Measurements from ENCODE around the gene KCTD15. TPM values are rescaled to one million over a fixed set of nuclear protein-coding genes. Genes with fewer than 3 reads are reported as not detected.

The KCTD15 gene
- total RNA-seq, 3 donors from 2014 or later (not counting 1 experiment from before 2014, with no cell fraction given), result 0.59 to 4.7 (median 1.4) TPM

DNA sequence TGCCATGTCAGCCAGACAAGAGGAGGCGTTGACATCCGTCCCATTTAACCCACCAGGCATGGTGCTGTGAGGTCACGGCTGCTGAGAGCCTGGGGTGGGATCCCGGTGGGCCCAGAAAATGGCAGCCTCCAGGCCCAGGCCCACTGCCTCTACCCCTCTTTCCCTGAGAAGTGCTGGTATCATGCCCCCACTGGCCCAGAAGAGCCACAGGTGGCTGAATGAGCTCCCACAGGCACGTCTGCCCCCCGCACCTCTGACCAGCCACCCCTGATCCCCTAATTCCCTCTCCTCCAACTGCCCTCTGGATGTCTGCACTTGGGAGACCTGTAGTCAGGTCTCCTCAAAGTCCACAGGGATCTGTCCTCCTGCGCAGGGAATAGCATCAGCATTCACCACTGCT, 37.3 kb upstream of the KCTD15 start:
- 90% methylated on average over 7 of the region's 7 CpGs for WGBS (ENCODE audit: insufficient coverage)
- no peaks in the 10 kb centered on the region for H3K4me1 Mint-ChIP-seq

GRCh38 chr19:33763633-33764371, 32.9 kb upstream of the KCTD15 start:
- Histone ChIP-seq H3K27me3 (ENCODE audit: control insufficient read depth, insufficient read depth, low read length) (no peaks in the 10 kb centered on the region), H3K4me3 (ENCODE audit: low read length) (no peak overlapping the region), H3K4me1 (ENCODE audit: control insufficient read depth, insufficient read depth, low read length) (no peaks in the 10 kb centered on the region), H3K27ac (ENCODE audit: low read length) (no peak overlapping the region), H3K9me3 (ENCODE audit: control insufficient read depth, insufficient read depth, low read length) (no peaks in the 10 kb centered on the region), H3K36me3 (ENCODE audit: control insufficient read depth, insufficient read depth, low read length) (no peaks in the 10 kb centered on the region)
- TF ChIP-seq, protein P1, sequence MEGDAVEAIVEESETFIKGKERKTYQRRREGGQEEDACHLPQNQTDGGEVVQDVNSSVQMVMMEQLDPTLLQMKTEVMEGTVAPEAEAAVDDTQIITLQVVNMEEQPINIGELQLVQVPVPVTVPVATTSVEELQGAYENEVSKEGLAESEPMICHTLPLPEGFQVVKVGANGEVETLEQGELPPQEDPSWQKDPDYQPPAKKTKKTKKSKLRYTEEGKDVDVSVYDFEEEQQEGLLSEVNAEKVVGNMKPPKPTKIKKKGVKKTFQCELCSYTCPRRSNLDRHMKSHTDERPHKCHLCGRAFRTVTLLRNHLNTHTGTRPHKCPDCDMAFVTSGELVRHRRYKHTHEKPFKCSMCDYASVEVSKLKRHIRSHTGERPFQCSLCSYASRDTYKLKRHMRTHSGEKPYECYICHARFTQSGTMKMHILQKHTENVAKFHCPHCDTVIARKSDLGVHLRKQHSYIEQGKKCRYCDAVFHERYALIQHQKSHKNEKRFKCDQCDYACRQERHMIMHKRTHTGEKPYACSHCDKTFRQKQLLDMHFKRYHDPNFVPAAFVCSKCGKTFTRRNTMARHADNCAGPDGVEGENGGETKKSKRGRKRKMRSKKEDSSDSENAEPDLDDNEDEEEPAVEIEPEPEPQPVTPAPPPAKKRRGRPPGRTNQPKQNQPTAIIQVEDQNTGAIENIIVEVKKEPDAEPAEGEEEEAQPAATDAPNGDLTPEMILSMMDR (IDR thresholded peaks at IDR 0.05), result no peak
- no peak for ATAC-seq
- H3K36me3 Mint-ChIP-seq, result no peaks in the 10 kb centered on the region
- no peaks in the 10 kb centered on the region for H3K9me3 Mint-ChIP-seq
- H3K27me3 Mint-ChIP-seq (ENCODE audit: low read depth in 2 of 2), result peaks cover 0 to 7% of the 10 kb centered on the region in 2 donors
- no peak for DNase-seq
- H3K4me3 Mint-ChIP-seq, result no peak overlapping the region
- no peak overlapping the region for H3K27ac Mint-ChIP-seq
- intact Hi-C loops (cut with micrococcal nuclease), result no loop called here
- H3K4me1 Mint-ChIP-seq, result no peaks in the 10 kb centered on the region
- 85% methylated on average over 11 of the region's 11 CpGs for WGBS (ENCODE audit: insufficient coverage)

More for the DNA sequence above, 37.3 kb upstream of the KCTD15 start:
- no peaks in the 10 kb centered on the region for H3K9me3 ChIP-seq (ENCODE audit: control insufficient read depth, insufficient read depth, low read length)
- Mint-ChIP-seq H3K4me3 (no peak overlapping the region), H3K36me3 (no peaks in the 10 kb centered on the region), H3K9me3 (no peaks in the 10 kb centered on the region), H3K27ac (no peak overlapping the region), H3K27me3 (ENCODE audit: low read depth in 2 of 2) (peaks cover 0 to 2% of the 10 kb centered on the region in 2 donors)
- no peaks in the 10 kb centered on the region for H3K36me3 ChIP-seq (ENCODE audit: control insufficient read depth, insufficient read depth, low read length)
- H3K27ac ChIP-seq (ENCODE audit: low read length), result no peak overlapping the region
- H3K27me3 ChIP-seq (ENCODE audit: control insufficient read depth, insufficient read depth, low read length), result no peaks in the 10 kb centered on the region
- DNase-seq, result no peak
- no peaks in the 10 kb centered on the region for H3K4me1 ChIP-seq (ENCODE audit: control insufficient read depth, insufficient read depth, low read length)
- TF ChIP-seq, protein P1 (IDR thresholded peaks at IDR 0.05), result no peak
- no peak for ATAC-seq
- H3K4me3 ChIP-seq (ENCODE audit: low read length), result no peak overlapping the region
- intact Hi-C loops (cut with micrococcal nuclease), result no loop called here

DNA sequence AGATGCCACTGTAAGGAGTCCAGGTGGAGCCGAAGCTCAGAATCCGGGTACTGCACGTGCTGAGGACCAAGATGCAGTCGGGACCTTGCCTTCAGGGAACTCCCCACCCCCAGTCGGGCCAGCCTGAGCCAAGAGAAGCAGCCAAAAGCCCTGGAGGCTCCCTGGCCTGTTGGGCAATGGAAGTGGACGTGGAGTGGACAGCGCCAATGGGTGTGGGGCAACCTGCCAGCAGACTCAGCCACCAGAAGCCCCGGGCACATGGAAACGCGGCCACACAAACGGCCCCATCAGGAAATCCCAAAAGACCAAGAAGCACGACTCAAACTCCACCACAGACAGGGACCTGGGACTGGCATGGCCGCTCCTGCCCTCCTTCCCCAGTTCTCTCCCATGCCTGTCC, 30.0 kb upstream of the KCTD15 start:
- H3K27ac ChIP-seq (ENCODE audit: low read length), result no peak overlapping the region
- no peak overlapping the region for H3K27ac Mint-ChIP-seq
- no peak overlapping the region for H3K4me3 Mint-ChIP-seq
- no peak overlapping the region for H3K4me3 ChIP-seq (ENCODE audit: low read length)
- no peaks in the 10 kb centered on the region for H3K9me3 ChIP-seq (ENCODE audit: control insufficient read depth, insufficient read depth, low read length)
- TF ChIP-seq, protein P1 (IDR thresholded peaks at IDR 0.05), result no peak
- H3K4me1 ChIP-seq (ENCODE audit: control insufficient read depth, insufficient read depth, low read length), result no peaks in the 10 kb centered on the region
- intact Hi-C loops (cut with micrococcal nuclease), result no loop called here
- no peaks in the 10 kb centered on the region for H3K27me3 ChIP-seq (ENCODE audit: control insufficient read depth, insufficient read depth, low read length)
- H3K27me3 Mint-ChIP-seq (ENCODE audit: low read depth in 2 of 2), result peaks cover 0 to 9% of the 10 kb centered on the region in 2 donors
- H3K36me3 ChIP-seq (ENCODE audit: control insufficient read depth, insufficient read depth, low read length), result no peaks in the 10 kb centered on the region
- WGBS (ENCODE audit: insufficient coverage), result 83% methylated on average over 13 of the region's 13 CpGs
- H3K9me3 Mint-ChIP-seq, result no peaks in the 10 kb centered on the region
- no peaks in the 10 kb centered on the region for H3K36me3 Mint-ChIP-seq
- ATAC-seq (no peak), DNase-seq (no peak)
- H3K4me1 Mint-ChIP-seq, result no peaks in the 10 kb centered on the region
